ENCODE results near the gene ANAPC15. TPM values are rescaled to one million over a fixed set of nuclear protein-coding genes. Genes with fewer than 3 reads are reported as not detected.
"Not testable (repeated sequence)": the region's sequence is repeated elsewhere in the genome, so short reads cannot be mapped to it uniquely, and the experiment has no call there.

The ANAPC15 gene
- total and polyA plus RNA-seq, 4 donors: 8.4 to 22.4 (median 15.0) TPM

GRCh38 chr11:72144807-72145565, 32.5 kb upstream of the ANAPC15 start (continued):
- no peak for TF ChIP-seq HNF4A (conservative IDR thresholded peaks at IDR 0.05)

GRCh38 chr11:72142543-72142942, 30.0 kb upstream of the ANAPC15 start:
- not testable (repeated sequence) for H3K27ac ChIP-seq (ENCODE audit: low read depth in 1 of 2, low read length in 2 of 2); DNase-seq (ENCODE audit: low spot score); H3K9me3 ChIP-seq (ENCODE audit: control insufficient read depth in 4 of 4, low read length in 3 of 4); H3K27me3 ChIP-seq (ENCODE audit: control insufficient read depth in 4 of 4, insufficient read depth in 4 of 4, low read length in 3 of 4); H3K9ac ChIP-seq (ENCODE audit: low read depth in 1 of 2, low read length in 2 of 2); H3K36me3 ChIP-seq (ENCODE audit: control insufficient read depth in 4 of 4, insufficient read depth in 3 of 4, low read depth in 1 of 4, low read length in 3 of 4); H3K4me3 ChIP-seq (ENCODE audit: low read depth in 1 of 3, low read length in 3 of 3); H3K4me1 ChIP-seq (ENCODE audit: control insufficient read depth in 4 of 4, insufficient read depth in 4 of 4, low read length in 3 of 4)
- 68% methylated on average over 1 of the region's 1 CpG for WGBS

- H3K27me3 ChIP-seq (ENCODE audit: control insufficient read depth in 4 of 4, insufficient read depth in 4 of 4, low read length in 3 of 4); H3K36me3 ChIP-seq (ENCODE audit: control insufficient read depth in 4 of 4, insufficient read depth in 3 of 4, low read depth in 1 of 4, low read length in 3 of 4); H3K4me3 ChIP-seq (ENCODE audit: low read depth in 1 of 3, low read length in 3 of 3); H3K9ac ChIP-seq (ENCODE audit: low read depth in 1 of 2, low read length in 2 of 2); H3K4me1 ChIP-seq (ENCODE audit: control insufficient read depth in 4 of 4, insufficient read depth in 4 of 4, low read length in 3 of 4); H3K27ac ChIP-seq (ENCODE audit: low read depth in 1 of 2, low read length in 2 of 2); H3K9me3 ChIP-seq (ENCODE audit: control insufficient read depth in 4 of 4, low read length in 3 of 4); DNase-seq (ENCODE audit: low spot score): not testable (repeated sequence)
- 47% methylated on average over 1 of the region's 1 CpG for WGBS
Measured at GRCh38 chr11:72142086-72142485, 29.6 kb upstream of the ANAPC15 start.

GRCh38 chr11:72141066-72141465, 28.6 kb upstream of the ANAPC15 start:
- DNase-seq (ENCODE audit: low spot score): no peak
- no peak overlapping the region for H3K9ac ChIP-seq (ENCODE audit: low read depth in 1 of 2, low read length in 2 of 2)
- 69% methylated on average over 3 of the region's 3 CpGs for WGBS
- no peaks in the 10 kb centered on the region for H3K27me3 ChIP-seq (ENCODE audit: control insufficient read depth in 4 of 4, insufficient read depth in 4 of 4, low read length in 3 of 4)
- no peaks in the 10 kb centered on the region for H3K9me3 ChIP-seq (ENCODE audit: control insufficient read depth in 4 of 4, low read length in 3 of 4)
- TF ChIP-seq NR2F2 (IDR thresholded peaks at IDR 0.05) (no peak), TAF1 (conservative IDR thresholded peaks at IDR 0.05) (no peak), ZBTB33 (IDR thresholded peaks at IDR 0.05) (no peak), YY1 (IDR thresholded peaks at IDR 0.05) (no peak), FOXA1 (IDR thresholded peaks at IDR 0.05) (no peak), RXRA (IDR thresholded peaks at IDR 0.05) (no peak), EGR1 (IDR thresholded peaks at IDR 0.05; ENCODE audit: low read depth in 2 of 2) (no peak), MAX (IDR thresholded peaks at IDR 0.05) (no peak), FOXA2 (IDR thresholded peaks at IDR 0.05) (no peak)
- H3K4me1 ChIP-seq (ENCODE audit: control insufficient read depth in 4 of 4, insufficient read depth in 4 of 4, low read length in 3 of 4): no peaks in the 10 kb centered on the region
- no peak overlapping the region for H3K4me3 ChIP-seq (ENCODE audit: low read depth in 1 of 3, low read length in 3 of 3)
- H3K36me3 ChIP-seq (ENCODE audit: control insufficient read depth in 4 of 4, insufficient read depth in 3 of 4, low read depth in 1 of 4, low read length in 3 of 4): no peaks in the 10 kb centered on the region
- no peak overlapping the region for H3K27ac ChIP-seq (ENCODE audit: low read depth in 1 of 2, low read length in 2 of 2)

GRCh38 chr11:72140661-72141060, 28.2 kb upstream of the ANAPC15 start:
- no peak overlapping the region for H3K9ac ChIP-seq (ENCODE audit: low read depth in 1 of 2, low read length in 2 of 2)
- no peaks in the 10 kb centered on the region for H3K4me1 ChIP-seq (ENCODE audit: control insufficient read depth in 4 of 4, insufficient read depth in 4 of 4, low read length in 3 of 4)
- H3K4me3 ChIP-seq (ENCODE audit: low read depth in 1 of 3, low read length in 3 of 3): no peak overlapping the region
- no peaks in the 10 kb centered on the region for H3K9me3 ChIP-seq (ENCODE audit: control insufficient read depth in 4 of 4, low read length in 3 of 4)
- TF ChIP-seq RXRA (IDR thresholded peaks at IDR 0.05): no peak
- no peak for TF ChIP-seq MAX (IDR thresholded peaks at IDR 0.05)
- TF ChIP-seq EGR1 (IDR thresholded peaks at IDR 0.05; ENCODE audit: low read depth in 2 of 2): no peak
- no peak for TF ChIP-seq CTCF (IDR thresholded peaks at IDR 0.05; ENCODE audit: low read depth, low read length, missing input control)
- DNase-seq (ENCODE audit: low spot score): no peak
- 95% methylated on average over 2 of the region's 2 CpGs for WGBS
- no peaks in the 10 kb centered on the region for H3K27me3 ChIP-seq (ENCODE audit: control insufficient read depth in 4 of 4, insufficient read depth in 4 of 4, low read length in 3 of 4)
- H3K36me3 ChIP-seq (ENCODE audit: control insufficient read depth in 4 of 4, insufficient read depth in 3 of 4, low read depth in 1 of 4, low read length in 3 of 4): no peaks in the 10 kb centered on the region
- no peak overlapping the region for H3K27ac ChIP-seq (ENCODE audit: low read depth in 1 of 2, low read length in 2 of 2)

All from liver (tissue), 9 donors.